ENCODE measurements around the gene ALDH4A1. TPM values are rescaled to one million over a fixed set of nuclear protein-coding genes. Genes with fewer than 3 reads are reported as not detected.

Gene ALDH4A1
- total RNA-seq, 1 donor from 2014 or later: 18.8 TPM

DNA sequence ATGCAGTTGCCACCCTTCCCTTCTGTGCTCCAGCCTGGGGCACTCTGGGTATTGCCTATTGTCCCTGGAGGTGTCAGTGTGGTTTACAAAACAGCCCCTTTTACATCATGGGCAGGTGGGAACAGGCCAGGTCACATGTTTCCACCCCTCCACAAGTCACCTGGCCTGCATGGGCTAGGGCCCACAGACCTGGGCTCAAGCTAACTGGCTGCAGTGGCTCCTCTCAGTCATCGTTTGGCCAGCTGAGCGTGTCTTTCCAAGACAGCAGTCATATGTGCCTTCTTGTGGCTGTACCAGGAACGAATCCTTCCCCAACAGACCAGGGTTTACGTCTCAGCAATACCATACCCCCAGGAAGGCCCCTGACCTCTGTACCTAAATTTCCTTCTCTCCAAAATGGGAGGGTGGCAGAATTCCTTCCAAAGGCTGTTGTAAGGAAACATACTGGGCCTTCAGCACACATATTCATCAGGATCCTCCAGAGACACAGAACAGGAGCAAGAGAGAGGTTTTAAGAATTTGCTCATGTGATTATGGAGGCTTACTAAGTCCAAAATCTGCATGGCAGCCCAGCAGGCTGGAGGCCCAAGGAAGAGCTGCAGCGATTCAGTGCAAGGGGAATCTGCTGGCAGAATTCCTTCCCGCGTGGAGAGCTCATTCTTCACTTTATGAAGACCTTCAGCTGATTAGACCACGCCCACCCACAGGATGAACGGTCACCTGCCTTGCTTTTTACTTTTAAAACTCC lies 32.3 kb downstream of the ALDH4A1 start:
- TF ChIP-seq, protein P1, sequence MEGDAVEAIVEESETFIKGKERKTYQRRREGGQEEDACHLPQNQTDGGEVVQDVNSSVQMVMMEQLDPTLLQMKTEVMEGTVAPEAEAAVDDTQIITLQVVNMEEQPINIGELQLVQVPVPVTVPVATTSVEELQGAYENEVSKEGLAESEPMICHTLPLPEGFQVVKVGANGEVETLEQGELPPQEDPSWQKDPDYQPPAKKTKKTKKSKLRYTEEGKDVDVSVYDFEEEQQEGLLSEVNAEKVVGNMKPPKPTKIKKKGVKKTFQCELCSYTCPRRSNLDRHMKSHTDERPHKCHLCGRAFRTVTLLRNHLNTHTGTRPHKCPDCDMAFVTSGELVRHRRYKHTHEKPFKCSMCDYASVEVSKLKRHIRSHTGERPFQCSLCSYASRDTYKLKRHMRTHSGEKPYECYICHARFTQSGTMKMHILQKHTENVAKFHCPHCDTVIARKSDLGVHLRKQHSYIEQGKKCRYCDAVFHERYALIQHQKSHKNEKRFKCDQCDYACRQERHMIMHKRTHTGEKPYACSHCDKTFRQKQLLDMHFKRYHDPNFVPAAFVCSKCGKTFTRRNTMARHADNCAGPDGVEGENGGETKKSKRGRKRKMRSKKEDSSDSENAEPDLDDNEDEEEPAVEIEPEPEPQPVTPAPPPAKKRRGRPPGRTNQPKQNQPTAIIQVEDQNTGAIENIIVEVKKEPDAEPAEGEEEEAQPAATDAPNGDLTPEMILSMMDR (IDR thresholded peaks at IDR 0.05; ENCODE audit: insufficient read depth, low read length, poor library complexity, severe bottlenecking): no peak
- Histone ChIP-seq H3K36me3 (ENCODE audit: control insufficient read depth, insufficient read depth, low read length) (no peaks in the 10 kb centered on the region), H3K4me3 (ENCODE audit: low read depth, low read length) (no peak overlapping the region), H3K27me3 (ENCODE audit: control insufficient read depth, insufficient read depth, low read length) (peaks cover 10% of the 10 kb centered on the region)
- no peak for DNase-seq (ENCODE audit: low read depth)

DNA sequence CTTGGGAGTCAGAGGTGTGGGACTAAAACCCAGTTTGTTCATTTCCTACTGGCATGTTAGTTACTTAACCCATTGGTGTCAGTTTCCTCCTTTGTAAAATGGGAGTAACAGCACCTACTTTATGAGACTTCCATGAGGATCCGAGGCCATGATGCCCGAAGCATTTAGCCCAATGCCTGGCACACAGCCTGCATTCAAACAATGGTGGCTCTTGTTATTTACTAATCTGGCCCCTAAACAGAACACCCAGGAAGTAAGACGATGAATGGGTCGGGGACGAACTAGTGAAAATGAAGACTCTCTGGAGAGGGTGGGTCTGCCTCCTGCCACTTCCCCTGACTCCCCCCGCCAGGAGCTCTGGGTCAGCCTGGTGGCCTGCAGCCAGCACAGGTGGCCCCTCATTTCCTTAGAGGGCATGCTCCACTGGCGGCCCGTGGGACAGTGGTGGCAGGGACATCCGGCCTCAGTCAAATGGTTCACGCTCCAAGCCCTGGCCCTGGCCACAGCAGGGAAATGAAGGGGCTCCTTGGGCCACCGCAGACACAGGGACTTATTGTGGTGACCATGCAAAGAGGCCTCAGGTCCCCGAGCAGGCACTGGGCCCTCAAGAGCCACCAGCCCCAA lies 33.4 kb downstream of the ALDH4A1 start:
- no peak for DNase-seq (ENCODE audit: low read depth)
- no peaks in the 10 kb centered on the region for H3K36me3 ChIP-seq (ENCODE audit: control insufficient read depth, insufficient read depth, low read length)
- TF ChIP-seq, protein P1 (IDR thresholded peaks at IDR 0.05; ENCODE audit: insufficient read depth, low read length, poor library complexity, severe bottlenecking): no peak
- H3K4me3 ChIP-seq (ENCODE audit: low read depth, low read length): no peak overlapping the region
- H3K27me3 ChIP-seq (ENCODE audit: control insufficient read depth, insufficient read depth, low read length): peaks cover 13% of the 10 kb centered on the region

DNA sequence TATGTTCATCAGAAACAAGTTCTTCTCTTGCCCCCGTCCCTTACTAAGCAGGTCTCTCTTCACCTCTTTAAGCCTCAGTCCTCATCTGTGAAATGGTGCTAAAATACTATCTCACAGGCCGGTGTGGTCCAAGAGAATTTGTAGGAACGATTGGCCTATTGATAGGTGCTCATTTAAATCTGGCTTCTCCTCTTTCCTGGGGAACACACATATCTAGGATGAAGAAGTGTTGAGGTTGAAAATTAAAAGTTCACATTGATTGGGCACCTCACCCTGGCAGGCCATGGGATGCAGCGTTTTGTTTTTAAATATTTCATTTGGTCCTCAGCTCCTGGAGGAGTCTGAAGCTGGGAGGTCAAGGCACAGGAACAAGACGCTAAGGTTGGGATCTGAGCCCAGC lies 34.0 kb downstream of the ALDH4A1 start:
- no peak for DNase-seq (ENCODE audit: low read depth)
- Histone ChIP-seq H3K36me3 (ENCODE audit: control insufficient read depth, insufficient read depth, low read length) (no peaks in the 10 kb centered on the region), H3K27me3 (ENCODE audit: control insufficient read depth, insufficient read depth, low read length) (peaks cover 13% of the 10 kb centered on the region), H3K4me3 (ENCODE audit: low read depth, low read length) (no peak overlapping the region)
- TF ChIP-seq, protein P1 (IDR thresholded peaks at IDR 0.05; ENCODE audit: insufficient read depth, low read length, poor library complexity, severe bottlenecking): no peak

DNA sequence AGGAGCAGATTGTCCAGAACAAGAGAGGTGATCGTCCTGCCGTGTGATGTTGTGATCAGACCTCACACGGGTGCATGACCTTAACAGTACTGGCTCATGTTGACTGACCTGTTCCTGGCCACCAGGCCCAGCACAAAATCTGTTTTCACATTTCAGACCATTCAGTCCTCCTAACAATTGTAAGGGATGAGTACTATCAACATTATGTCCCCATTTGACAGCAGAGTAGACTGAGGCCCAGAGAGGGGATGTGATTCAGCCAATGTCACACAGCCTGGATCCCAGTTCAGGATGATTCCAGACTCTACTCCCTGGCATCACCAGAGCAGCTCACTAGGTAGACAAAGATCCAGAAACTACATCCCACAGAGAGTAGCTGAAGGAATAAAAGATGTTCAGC lies 35.5 kb downstream of the ALDH4A1 start:
- Histone ChIP-seq H3K4me3 (ENCODE audit: low read depth, low read length) (no peak overlapping the region), H3K27me3 (ENCODE audit: control insufficient read depth, insufficient read depth, low read length) (peaks cover 13% of the 10 kb centered on the region), H3K36me3 (ENCODE audit: control insufficient read depth, insufficient read depth, low read length) (no peaks in the 10 kb centered on the region)
- DNase-seq (ENCODE audit: low read depth): no peak
- TF ChIP-seq, protein P1 (IDR thresholded peaks at IDR 0.05; ENCODE audit: insufficient read depth, low read length, poor library complexity, severe bottlenecking): no peak

DNA sequence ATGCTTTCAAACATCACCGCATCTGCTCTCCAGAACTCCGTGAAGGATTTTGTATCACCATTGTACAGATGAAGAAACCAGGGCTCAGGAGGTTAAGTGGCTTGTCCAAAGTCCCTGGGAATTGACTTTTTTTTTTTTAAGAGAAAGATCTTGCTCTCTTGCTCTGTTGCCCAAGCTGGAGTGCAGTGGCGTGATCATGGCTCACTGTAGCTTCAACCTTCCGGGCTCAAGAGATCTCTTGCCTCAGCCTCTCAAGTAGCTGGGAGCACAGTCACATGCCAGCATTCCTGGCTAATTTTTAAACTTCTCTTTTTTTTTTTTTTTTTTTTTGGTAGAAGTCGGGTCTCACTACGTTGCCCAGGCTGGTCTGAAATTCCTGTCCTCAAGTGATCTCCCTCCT lies 36.0 kb downstream of the ALDH4A1 start:
- DNase-seq (ENCODE audit: low read depth): no peak
- no peaks in the 10 kb centered on the region for H3K36me3 ChIP-seq (ENCODE audit: control insufficient read depth, insufficient read depth, low read length)
- H3K4me3 ChIP-seq (ENCODE audit: low read depth, low read length): no peak overlapping the region
- peaks cover 14% of the 10 kb centered on the region for H3K27me3 ChIP-seq (ENCODE audit: control insufficient read depth, insufficient read depth, low read length)
- TF ChIP-seq, protein P1 (IDR thresholded peaks at IDR 0.05; ENCODE audit: insufficient read depth, low read length, poor library complexity, severe bottlenecking): no peak
